IMR-90 (cell line): ENCODE data around the gene ADPGK. TPM values are rescaled to one million over a fixed set of nuclear protein-coding genes. Genes with fewer than 3 reads are reported as not detected.

Experiments used
- polyA plus RNA-seq, 3 experiments: library from polyadenylated mRNA; depleted of rRNA; stranded (reverse); fragments of >200 nt; gene quantifications; 2 replicates each; pipeline ENCODE4 v1.2.3, GENCODE V29; 2012; ENCODE audit warnings: low replicate concordance in 1 of 3
- total RNA-seq: library from RNA; depleted of rRNA; stranded (reverse); fragments of >200 nt; gene quantifications from 2 replicates; pipeline ENCODE4 v1.2.3, GENCODE V29; 2012; rRNA removed

Gene ADPGK
- total and polyA plus RNA-seq, 2 of the 4 experiments (the other 2 are of a cell fraction), result 53.2 to 62.8 TPM

Other genes starting within 250 kb of the ADPGK start
- gene GOLGA6B, start 129.1 kb downstream of the ADPGK start, total RNA-seq, result not detected in 2 replicates
- not detected in 2 replicates for gene GOLGA6B, start 129.1 kb downstream of the ADPGK start, polyA plus RNA-seq (2012; rRNA removed)
- gene HIGD2B, start 97.6 kb downstream of the ADPGK start, total RNA-seq, result not detected in 2 replicates
- not detected in 2 replicates for gene HIGD2B, start 97.6 kb downstream of the ADPGK start, polyA plus RNA-seq (2012; rRNA removed)
- gene BBS4, start 97.6 kb downstream of the ADPGK start, total RNA-seq, result 9.7 and 15.8 TPM in 2 replicates
- gene BBS4, start 97.6 kb downstream of the ADPGK start, polyA plus RNA-seq (2012; rRNA removed), result 10.5 and 21.0 TPM in 2 replicates